ENCODE data around the gene ALCAM. TPM values are rescaled to one million over a fixed set of nuclear protein-coding genes. Genes with fewer than 3 reads are reported as not detected.

The ALCAM gene
- total RNA-seq, 1 donor from 2014 or later = 15.2 TPM

DNA sequence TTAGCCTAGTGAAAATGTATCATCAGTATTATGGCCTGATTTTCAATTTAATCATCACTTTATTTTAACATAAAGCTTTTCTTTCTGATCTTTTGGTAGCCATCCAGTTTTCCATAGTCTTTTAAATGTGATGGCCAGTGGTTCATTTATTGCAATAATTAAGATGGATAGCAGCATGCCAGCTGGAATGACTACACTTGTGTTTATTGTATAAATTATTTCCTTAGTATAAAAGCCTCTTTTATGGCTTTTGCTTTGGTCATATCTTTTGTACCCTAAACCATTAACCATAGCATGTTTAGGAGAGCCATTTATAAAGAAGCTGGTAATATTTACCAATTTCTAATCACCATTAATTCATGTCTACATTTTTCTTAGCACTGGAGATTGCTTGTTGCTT is 31.7 kb downstream of the ALCAM start:
- Histone ChIP-seq H3K27me3 (no peaks in the 10 kb centered on the region), H3K4me3 (no peak overlapping the region), H3K4me1 (no peaks in the 10 kb centered on the region), H3K36me3 (no peaks in the 10 kb centered on the region), H3K27ac (no peak overlapping the region), H3K9me3 (no peaks in the 10 kb centered on the region)
- TF ChIP-seq POLR2A (IDR thresholded peaks at IDR 0.05) = no peak
- no peak for TF ChIP-seq POLR2AphosphoS5 (IDR thresholded peaks at IDR 0.05; ENCODE audit: insufficient read depth in 1 of 2, low read depth in 1 of 2)
- TF ChIP-seq, protein P1, sequence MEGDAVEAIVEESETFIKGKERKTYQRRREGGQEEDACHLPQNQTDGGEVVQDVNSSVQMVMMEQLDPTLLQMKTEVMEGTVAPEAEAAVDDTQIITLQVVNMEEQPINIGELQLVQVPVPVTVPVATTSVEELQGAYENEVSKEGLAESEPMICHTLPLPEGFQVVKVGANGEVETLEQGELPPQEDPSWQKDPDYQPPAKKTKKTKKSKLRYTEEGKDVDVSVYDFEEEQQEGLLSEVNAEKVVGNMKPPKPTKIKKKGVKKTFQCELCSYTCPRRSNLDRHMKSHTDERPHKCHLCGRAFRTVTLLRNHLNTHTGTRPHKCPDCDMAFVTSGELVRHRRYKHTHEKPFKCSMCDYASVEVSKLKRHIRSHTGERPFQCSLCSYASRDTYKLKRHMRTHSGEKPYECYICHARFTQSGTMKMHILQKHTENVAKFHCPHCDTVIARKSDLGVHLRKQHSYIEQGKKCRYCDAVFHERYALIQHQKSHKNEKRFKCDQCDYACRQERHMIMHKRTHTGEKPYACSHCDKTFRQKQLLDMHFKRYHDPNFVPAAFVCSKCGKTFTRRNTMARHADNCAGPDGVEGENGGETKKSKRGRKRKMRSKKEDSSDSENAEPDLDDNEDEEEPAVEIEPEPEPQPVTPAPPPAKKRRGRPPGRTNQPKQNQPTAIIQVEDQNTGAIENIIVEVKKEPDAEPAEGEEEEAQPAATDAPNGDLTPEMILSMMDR (IDR thresholded peaks at IDR 0.05) = no peak
- no peak for DNase-seq (ENCODE audit: extremely low spot score in 2 of 2)
- intact Hi-C loops (cut with DNase I) = no loop called here

DNA sequence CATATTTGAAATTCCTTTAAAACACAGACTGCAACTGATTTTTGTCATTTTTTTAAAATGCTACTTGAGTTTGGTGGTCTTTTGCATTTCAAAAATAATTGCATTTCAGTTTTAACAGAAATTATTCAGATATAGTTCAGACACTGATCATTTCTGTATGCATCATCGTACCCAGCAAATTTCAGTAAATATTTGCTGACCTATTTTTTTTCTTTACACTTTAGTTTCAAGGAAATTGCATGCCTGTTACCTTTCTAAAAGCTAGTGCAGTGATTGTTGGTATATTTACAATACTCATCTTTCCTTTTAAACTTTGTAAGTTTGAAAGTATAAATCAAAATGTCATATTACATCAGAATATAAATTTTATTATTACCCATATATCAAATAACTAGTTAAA is 32.4 kb downstream of the ALCAM start:
- TF ChIP-seq POLR2A (IDR thresholded peaks at IDR 0.05) = no peak
- TF ChIP-seq, protein P1 (IDR thresholded peaks at IDR 0.05) = no peak
- TF ChIP-seq POLR2AphosphoS5 (IDR thresholded peaks at IDR 0.05; ENCODE audit: insufficient read depth in 1 of 2, low read depth in 1 of 2) = no peak
- Histone ChIP-seq H3K4me1 (no peaks in the 10 kb centered on the region), H3K27ac (no peak overlapping the region), H3K9me3 (no peaks in the 10 kb centered on the region), H3K27me3 (no peaks in the 10 kb centered on the region), H3K36me3 (no peaks in the 10 kb centered on the region), H3K4me3 (no peak overlapping the region)
- no peak for DNase-seq (ENCODE audit: extremely low spot score in 2 of 2)
- intact Hi-C loops (cut with DNase I) = no loop called here

DNA sequence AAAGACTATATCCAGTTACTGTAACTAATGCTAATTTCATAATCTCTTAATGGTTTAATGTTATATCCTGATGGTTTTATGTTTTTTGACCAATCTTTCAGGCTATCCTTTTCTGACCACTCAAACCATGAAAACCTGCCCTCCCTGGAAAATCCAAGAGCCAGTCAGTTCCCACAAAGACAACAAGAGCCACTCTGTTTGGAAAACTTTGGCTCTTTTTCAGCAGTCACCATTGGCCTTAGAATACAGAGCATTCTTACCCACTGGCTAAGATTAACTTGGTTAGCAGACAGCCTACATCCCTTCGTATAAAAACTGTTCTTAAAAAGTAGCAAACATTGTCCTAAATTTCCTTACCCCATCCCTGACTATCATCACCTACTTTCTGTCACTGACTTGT is 32.9 kb downstream of the ALCAM start:
- TF ChIP-seq, protein P1 (IDR thresholded peaks at IDR 0.05) = no peak
- no peak for TF ChIP-seq POLR2AphosphoS5 (IDR thresholded peaks at IDR 0.05; ENCODE audit: insufficient read depth in 1 of 2, low read depth in 1 of 2)
- no peak for TF ChIP-seq POLR2A (IDR thresholded peaks at IDR 0.05)
- Histone ChIP-seq H3K4me3 (no peak overlapping the region), H3K36me3 (no peaks in the 10 kb centered on the region), H3K27me3 (no peaks in the 10 kb centered on the region), H3K4me1 (no peaks in the 10 kb centered on the region), H3K9me3 (no peaks in the 10 kb centered on the region), H3K27ac (no peak overlapping the region)
- no peak for DNase-seq (ENCODE audit: extremely low spot score in 2 of 2)
- intact Hi-C loops (cut with DNase I) = no loop called here

DNA sequence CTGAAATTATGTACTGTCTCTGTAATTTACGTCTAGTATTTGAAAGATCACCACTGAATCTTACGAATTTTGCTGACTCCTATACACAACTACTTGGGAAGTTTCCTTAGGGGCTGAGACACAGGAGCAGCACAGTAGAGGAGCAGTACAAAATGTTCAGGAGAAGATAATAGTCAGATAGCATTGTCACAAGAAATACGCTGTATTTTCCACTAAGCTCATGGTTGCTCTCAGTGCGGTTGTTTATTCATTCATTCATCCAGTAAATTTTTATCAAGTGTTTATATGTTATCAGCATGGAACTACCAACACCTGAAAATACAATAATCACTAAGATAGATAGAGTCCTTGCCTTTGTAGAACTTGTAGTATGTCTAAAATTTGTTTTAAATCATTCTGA is 34.5 kb downstream of the ALCAM start:
- no peak overlapping the region for H3K27ac ChIP-seq
- intact Hi-C loops (cut with DNase I) = no loop called here
- no peaks in the 10 kb centered on the region for H3K27me3 ChIP-seq
- no peaks in the 10 kb centered on the region for H3K36me3 ChIP-seq
- no peak for DNase-seq (ENCODE audit: extremely low spot score in 2 of 2)
- H3K4me3 ChIP-seq = no peak overlapping the region
- H3K9me3 ChIP-seq = no peaks in the 10 kb centered on the region
- TF ChIP-seq, protein P1 (IDR thresholded peaks at IDR 0.05) = no peak
- no peak for TF ChIP-seq POLR2A (IDR thresholded peaks at IDR 0.05)
- no peak for TF ChIP-seq POLR2AphosphoS5 (IDR thresholded peaks at IDR 0.05; ENCODE audit: insufficient read depth in 1 of 2, low read depth in 1 of 2)
- H3K4me1 ChIP-seq = no peaks in the 10 kb centered on the region

DNA sequence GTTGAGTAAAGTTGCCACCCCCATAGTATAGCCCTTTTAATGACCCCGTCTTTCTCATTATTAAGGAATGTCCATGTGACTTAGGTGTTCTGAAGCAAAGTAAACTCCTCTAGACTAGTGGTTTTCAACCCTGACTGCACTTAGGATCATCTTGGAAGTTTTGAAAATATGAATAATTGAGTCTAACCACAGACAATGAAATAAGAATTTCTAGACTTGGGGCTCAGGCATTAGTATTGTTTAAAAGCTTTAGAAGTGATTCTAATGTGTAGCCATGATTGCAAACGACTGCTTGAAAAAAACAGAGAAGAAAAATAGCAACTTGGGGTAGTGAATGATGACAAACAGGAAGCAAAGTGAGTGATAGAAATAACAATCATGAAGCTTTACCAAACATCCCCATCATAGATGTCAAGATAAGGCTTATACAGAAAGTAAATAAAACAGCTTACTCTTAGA is 35.0 kb downstream of the ALCAM start:
- no peaks in the 10 kb centered on the region for H3K27me3 ChIP-seq
- no peak for DNase-seq (ENCODE audit: extremely low spot score in 2 of 2)

More for the DNA sequence above, 35.0 kb downstream of the ALCAM start:
- no peak overlapping the region for H3K4me3 ChIP-seq
- no peaks in the 10 kb centered on the region for H3K4me1 ChIP-seq
- intact Hi-C loops (cut with DNase I) = no loop called here
- H3K9me3 ChIP-seq = no peaks in the 10 kb centered on the region
- no peak overlapping the region for H3K27ac ChIP-seq
- no peak for TF ChIP-seq POLR2AphosphoS5 (IDR thresholded peaks at IDR 0.05; ENCODE audit: insufficient read depth in 1 of 2, low read depth in 1 of 2)
- TF ChIP-seq POLR2A (IDR thresholded peaks at IDR 0.05) = no peak
- TF ChIP-seq, protein P1 (IDR thresholded peaks at IDR 0.05) = no peak
- H3K36me3 ChIP-seq = no peaks in the 10 kb centered on the region
